NCI-H1092 treated with DMSO at 0.1 percent for 48 hours (cell line): ENCODE data around the gene CTCFL.
"Not testable (repeated sequence)": the region's sequence is repeated elsewhere in the genome, so short reads cannot be mapped to it uniquely, and the experiment has no call there.

Experiments used
- DNase-seq: peaks from one replicate; lab custom pipeline; 2025; lab: John Stamatoyannopoulos, UW

The CTCFL gene

GRCh38 chr20:57536120-57536708, 11.3 kb upstream of the CTCFL start:
- DNase-seq, result no peak

GRCh38 chr20:57535297-57535696, 10.4 kb upstream of the CTCFL start:
- no peak for DNase-seq

- no peak for DNase-seq
Observed at GRCh38 chr20:57532104-57532503, 7.2 kb upstream of the CTCFL start.

DNA sequence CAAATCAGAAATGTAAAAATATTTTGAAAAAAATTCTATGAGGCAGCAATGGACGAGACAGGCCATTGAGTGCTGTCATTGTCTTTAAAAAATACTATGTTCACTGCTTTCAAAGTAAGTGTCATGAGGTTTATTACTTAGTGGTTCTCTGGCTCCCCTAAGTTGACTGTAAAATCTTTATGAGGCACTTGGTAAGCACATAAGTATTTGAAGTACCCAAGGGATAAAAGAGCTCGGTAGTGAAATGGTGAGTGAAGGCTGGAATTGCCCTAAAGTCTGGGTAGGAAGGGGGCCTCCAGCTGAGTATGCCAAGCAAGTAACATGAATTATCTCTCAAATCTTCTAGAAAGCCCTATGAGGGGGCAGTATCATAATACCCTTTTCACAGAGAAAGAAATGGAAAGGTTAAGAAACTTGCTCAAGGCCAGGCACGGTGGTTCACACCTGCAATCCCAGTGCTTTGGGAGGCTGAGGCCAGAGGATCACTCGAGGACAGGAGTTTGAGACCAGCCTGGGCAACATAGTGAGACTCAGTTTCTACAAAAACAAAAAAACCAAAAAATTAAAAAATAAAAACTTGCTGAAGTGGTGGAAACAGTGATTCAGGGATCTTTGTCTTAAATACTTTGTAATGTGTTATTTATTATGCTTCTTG, 5.5 kb upstream of the CTCFL start:
- no peak for DNase-seq

GRCh38 chr20:57529810-57530209, 4.9 kb upstream of the CTCFL start:
- no peak for DNase-seq

DNA sequence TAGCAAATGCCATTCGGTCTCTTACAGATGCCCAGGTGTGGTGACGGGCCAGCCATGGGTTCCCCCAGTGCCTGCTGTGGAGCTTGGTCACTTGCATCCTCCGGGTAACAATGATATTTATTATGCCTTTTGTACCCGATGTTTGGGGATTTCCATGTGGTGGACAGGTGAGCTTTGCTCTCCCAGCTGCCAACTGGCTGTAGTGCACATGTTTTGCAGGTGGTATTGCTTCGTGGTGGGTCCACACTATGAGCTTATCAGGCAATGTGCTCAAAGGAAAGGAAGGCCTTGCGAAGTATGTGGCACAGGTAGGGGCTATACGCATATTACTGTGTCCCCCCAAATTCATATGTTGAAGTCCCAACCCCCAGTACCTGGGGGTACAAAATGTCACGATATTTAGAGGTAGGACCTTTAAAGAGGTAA, 4.2 kb upstream of the CTCFL start:
- DNase-seq, result no peak

DNA sequence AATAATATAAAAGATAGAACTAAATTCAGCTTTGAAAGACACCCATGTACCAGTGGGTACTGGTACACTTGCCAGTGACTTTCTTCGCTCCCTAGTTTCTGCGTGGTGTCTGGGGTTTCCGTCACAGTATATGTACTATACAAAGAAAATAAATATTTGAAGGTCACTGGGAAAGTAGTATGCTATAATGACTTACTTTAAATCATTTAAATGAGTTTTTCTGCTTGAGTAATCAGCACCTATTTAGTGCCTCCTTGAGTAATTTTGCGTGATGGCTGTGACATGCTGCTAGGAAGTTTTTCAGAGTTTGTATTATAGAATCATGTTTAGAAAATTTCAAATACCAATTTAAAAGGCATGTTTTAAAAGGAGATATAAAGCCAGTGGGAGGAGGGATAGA, 3.2 kb upstream of the CTCFL start:
- DNase-seq, result no peak

GRCh38 chr20:57527728-57528127, 2.8 kb upstream of the CTCFL start:
- DNase-seq, result no peak

DNA sequence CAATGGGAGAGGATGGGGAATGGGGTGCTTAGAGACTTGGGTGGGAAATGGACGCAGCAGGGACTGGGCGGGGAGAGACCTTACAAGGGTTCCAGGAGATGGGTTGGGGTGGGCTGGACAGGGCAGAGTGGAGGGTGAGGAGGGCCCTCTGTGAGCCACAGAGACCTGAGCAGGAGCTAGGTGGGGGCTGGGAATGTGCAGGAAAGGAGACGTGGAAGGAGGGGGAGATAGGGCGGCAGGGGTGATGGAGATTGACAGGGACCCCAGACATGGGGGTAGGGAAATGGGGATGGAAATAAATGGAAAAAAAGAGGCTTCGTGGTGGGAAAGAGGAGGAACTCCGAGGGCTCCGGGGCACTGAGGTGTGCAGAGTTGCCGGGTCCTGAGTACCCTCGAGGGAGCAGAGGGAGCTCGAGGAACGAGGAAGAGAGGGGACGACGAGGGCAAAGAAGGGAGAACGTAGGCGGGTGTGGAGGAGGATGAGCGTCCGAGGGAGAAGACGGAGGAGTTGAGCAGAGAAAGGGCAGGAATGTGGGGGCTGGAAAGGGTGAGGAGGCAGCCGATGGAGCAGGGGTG, 2.0 kb upstream of the CTCFL start:
- no peak for DNase-seq

GRCh38 chr20:57526087-57526884, 1.3 kb upstream of the CTCFL start:
- DNase-seq, result no peak

GRCh38 chr20:57525328-57526086, 567 bp upstream of the CTCFL start:
- DNase-seq, result no peak

DNA sequence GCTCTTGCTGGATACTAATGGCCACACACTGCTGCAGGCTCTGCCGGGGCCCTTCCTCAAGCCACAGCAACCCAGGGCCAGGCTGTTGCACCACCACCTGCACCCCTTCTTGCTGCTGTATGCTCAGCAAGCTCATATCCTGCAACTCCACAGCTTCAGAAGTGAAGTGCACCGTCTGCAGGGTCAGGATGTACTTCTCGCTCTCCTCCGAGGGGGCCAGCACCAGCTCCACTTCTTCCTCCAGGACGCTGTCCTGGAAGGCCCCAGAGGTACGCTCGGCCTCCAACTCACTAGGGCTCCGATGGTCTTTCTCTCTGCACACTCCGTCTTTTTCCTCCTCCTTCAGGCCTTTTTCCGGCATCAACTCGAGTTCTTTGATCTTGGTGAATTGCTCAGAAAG, 1.2 kb downstream of the CTCFL start:
- DNase-seq, result no peak

DNA sequence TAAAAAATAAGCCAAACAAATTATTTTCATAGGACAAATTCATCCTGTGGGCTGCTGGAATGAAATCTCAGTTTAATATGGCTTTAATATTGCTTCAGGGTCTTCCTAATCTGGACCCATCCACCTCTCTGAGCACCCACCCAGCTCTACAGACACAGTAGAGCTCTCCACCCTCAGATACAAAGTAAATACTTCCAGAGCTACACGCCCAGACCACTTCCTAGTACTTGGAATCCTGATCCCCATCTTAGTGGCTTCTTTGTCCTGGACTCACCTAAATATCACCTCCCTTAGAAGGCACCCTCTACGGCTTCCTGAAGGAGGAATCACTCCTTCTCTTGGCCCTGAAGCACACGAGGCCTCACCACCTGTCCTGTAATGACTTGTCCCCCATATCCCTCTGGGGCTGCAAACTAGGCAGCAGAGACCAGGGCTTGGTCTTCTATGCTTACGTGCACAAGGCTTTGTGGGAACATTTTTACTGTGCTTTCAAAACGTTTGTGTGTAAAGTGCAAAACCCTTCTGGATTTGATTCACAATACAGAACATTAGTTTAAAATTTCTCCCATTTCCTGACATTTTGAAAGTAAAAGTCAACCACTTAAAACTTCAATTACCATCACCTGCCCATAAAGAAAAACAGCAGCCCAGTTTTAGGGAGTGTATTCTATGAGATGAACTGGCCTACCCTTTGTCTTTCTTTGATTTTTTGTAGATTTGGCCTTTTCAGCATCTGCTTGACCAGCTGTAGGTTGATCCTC, 2.4 kb downstream of the CTCFL start:
- DNase-seq, result no peak

DNA sequence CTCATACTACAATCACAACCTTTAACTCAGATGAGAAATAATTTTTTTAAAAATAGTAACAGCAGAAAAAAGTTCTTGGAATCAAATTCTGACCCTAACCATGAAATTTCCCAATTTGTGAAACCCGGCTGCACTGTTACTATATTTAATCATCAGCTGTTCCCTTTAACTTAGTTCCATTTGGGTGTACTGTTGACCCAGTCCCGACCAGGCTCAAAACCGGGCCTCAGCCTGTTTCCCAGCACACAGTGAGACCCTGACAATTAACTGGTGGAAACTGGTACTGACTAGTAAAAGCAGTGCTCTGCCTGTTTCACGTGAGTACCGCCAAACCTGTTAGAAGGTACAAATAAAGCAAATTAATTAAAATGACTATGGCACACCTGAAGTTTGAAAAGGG, 7.0 kb downstream of the CTCFL start:
- no peak for DNase-seq

- peak; percentile 44 for DNase-seq
Observed at GRCh38 chr20:57514273-57514751, 10.6 kb downstream of the CTCFL start.

DNA sequence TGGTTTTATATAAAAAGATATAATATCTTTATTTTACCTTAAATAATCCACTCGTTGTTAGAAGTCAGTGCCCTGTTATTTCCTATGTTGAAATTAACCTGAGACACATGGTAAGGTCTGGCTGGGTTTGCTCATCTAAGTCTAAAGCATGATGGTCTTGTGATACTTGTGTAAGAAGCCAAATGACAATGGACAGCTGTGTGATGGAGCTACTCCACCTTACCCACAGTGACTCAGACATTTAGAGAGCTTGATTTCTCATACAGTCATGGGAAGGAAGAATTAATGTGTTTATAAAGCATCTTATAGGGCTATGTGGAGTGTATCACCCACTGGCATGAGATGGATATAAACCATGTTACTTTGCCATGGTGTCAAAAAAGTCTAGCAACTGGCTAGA, 11.7 kb downstream of the CTCFL start:
- DNase-seq, result no peak

- DNase-seq, result no peak
Observed at GRCh38 chr20:57512432-57512831, 12.5 kb downstream of the CTCFL start.

DNA sequence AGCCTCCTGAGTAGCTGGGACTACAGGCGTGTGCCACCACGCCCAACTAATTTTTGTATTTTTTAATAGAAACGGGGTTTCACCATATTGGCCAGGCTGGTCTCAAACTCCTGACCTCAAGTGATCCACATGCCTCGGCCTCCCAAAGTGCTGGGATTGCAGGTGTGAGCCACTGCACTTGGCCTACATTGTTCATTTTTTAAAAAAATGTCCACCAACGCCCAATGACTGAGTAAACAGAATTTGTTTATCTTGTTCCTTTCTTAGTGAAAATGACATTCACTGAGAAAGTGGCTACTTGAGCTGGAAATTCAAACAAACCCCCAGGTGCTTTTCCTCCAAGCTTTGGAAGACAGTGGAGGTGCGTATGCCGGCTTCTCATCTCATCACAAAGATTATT, 13.2 kb downstream of the CTCFL start:
- DNase-seq, result not testable (repeated sequence)

- DNase-seq, result no peak
Observed at GRCh38 chr20:57509665-57510237, 15.2 kb downstream of the CTCFL start.

DNA sequence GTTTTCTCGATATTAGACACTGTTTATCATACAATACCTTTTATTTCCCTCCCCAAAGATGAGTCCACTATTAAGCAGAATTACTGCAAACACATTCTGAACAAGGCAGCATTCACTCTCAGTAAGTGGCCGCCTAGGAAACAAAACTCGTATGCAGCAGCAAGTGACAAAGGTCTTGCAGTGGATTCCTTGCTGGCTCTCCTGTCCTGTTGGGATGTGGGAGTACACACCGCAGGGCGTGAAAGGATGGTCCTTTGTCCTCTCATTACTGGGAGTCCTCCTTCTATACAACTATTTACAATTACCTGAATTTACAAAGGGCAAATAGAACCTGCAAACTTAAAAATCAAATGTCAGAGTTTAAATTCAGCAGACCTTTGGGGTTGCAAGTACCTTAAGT, 16.1 kb downstream of the CTCFL start:
- DNase-seq, result no peak

GRCh38 chr20:57508381-57508780, 16.6 kb downstream of the CTCFL start:
- DNase-seq, result no peak
